Femur (tissue), 1 donor: Measurements from ENCODE around the gene STUM.

Source experiments
- DNase-seq: peaks from one replicate; pipeline ENCODE4 v3.0.0-alpha.2; 2017

Gene STUM

DNA sequence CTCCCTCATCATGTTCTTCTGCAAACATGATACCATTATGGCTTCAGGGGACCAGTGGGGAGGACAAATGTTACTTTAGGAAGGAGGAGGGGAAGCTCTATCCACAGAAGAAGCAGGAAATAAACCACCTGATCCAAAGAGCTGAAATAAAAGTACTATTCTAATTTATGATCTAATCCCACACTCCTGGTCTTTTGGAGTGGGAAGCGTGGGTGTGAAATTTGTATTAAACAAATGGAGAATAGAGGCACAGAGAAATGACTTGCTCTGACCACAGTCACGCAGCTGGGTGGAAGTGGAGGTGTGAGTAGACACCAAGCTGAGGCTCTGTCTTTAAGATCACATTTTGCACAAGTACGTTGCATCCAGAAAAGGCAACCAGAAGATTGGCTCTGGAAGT is 14.5 kb upstream of the STUM start:
- no peak for DNase-seq

DNA sequence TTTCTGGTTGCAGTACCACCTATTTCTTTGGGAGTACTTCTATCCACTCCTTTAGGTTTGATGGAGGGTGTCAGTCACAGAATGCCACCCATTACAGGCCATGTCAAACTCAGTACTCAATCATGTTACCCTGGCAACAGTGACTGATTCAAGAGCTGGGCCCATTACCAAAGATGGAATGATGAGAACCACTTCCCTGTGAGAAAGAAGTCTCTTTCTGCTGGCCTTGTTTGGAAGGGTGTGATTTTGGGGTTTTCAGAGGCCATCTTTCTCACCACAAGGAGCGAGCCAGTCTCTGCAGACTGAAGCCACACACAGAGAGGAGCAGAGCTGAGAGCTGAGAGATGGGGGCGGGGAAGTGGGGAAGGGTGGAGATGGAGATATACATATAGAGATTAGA is 13.9 kb upstream of the STUM start:
- DNase-seq = no peak

DNA sequence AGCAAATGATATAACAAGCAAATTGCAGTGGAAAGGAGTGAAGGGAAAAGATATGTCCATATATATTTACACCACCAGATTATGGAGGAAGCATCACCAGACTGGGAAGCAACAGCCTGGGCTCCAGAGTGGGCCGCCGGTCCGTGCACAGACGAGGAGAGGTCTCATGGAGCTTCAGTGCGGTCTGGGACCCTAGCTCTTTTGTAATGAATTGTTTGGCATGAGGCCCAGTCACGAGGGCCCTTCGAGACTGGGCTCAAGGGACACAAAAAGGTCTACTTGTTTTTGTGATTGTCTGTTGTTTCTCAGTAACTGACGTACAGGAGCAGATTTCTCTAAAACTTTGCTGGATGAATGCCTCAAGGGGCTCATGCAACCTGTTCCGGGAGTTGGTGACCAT is 12.9 kb upstream of the STUM start:
- DNase-seq = no peak

DNA sequence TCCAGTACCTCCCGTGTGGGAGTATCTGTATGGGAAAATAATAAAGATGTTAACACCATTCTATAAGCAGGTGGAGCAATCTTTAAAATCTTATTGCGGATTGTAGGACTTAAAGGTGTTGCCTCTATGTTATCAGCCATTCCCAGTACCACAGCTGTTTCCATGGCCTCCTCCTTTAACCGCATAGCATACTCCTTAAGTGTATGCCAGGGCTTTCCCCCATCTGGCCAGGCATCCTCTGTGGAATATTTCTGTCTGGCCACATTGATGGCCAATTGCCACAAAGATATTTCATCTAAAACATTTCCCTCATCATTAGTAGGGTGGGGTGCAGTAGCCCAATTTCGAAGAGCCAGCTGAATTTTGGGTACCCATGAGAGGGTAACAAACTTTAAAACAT is 7.3 kb upstream of the STUM start:
- DNase-seq = no peak

DNA sequence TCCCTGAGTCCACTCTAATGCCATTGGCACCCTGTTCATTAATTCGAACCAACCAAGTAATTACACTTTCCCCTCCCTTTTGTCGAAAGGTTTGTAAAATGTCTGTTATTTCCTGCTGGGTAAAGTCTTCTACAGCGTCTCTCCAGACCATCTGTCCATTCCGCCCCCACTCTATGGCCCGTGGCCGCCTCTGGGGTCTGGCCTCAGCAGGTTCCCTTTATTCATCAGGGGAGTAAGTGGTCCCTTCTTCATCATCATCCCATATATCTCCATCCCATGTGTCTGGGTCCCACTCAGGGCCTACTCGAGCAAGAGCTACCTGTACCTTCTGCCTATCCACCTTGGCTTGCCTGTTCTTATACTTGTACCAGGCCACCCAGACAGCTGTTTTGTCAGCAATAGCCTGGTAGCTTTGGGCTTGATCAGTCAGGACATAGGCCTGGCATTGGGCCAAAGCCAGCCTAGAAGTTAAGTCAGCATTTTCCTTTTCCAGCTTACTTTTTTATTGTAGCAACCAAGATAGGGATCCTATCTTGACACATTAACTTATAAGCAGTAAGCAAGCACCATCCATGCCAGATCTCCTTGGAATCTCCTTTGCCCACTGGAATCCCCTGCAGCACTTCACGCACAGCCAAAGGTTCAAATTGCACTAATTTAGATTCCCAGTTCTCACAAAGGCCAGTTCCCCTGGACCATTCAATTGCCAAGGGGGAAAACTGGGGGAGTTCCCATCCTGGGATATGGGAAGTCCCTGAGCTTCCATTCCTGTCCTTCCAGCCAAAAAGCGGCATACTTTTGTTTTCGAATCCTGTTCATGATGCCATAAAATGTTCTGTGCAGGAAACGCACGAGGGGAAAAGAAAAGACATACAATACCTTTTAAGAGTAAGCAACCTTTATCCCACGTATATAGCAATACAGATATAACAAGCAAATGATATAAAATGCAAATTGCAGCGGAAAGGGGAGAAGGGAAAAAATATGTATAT is 6.6 kb upstream of the STUM start:
- no peak for DNase-seq

DNA sequence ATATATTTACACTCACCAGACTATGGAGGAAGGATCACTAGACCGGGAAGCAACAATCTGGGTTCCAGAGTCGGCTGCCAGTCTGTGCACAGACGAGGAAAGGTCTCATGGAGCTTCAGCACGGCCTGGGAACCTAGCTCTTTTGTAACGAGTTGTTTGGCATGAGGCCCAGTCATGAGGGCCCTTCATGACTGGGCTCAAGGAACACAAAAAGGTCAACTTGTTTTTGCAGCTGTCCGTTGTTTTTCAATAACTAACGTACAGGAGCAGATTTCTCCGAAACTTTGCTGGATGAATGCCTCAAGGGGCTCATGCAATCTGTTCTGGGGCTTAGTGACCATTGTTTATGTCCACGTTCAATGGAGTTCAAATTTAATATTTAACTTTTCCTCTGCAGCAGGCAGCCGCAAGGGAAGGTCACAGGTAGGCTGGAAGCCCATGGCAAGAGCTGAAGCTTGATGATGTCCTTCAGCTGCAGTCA is 5.9 kb upstream of the STUM start:
- DNase-seq = peak; percentile 37

DNA sequence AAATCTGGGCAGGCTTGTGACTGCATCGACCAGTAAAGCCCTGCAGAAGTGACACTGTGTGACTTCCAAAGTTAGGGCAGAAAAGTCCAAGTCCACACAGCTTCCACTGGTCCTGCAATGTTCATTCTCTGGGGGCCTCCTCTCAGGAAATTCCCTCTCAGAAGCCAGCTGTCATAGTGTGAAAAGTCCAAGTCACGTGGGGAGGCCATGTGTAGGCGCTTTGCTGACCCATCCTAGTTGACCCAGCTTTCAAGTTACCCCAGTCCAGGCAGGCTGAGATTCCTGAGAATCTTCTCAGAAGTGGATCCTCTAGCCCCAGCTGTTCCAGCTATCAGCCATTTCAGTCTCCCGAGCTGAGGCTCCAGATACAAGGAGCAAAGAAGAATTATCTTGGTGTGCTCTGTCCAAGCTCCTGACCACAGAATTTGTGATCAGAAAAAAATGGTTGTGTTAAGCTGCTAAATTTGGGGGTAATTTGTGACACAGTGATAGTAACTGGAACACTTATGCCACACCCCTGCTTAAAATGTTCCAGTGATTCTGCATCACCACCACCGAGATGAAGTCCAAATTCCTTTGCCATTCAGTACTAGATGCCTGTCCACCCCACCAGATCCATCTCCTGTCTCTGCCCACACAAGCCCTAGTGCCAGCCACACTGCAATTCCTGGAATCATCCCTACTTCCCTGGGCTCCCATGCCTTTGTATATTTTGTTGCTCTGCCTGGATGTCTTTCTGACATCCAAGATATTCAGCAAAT is 2.5 kb upstream of the STUM start:
- no peak for DNase-seq

DNA sequence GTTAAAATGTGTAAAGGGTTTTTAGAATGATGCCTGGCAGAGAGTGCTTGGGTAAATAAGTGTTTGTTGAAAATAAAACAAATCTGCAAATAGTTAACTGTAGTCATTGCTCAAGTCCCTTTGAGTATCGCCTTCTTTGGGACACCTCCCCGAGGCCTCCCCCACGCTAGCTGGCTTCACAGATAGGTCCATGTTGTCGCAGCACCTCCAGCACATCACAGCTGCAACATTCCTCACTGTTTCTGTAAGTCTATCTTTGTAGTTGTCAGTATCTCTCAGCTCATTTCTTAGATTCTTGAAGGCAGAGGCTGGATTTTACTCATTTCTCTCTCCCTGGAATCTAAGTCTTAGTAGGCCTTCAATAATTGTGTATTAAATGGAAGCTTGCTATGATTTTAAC is 1.6 kb upstream of the STUM start:
- DNase-seq = no peak

DNA sequence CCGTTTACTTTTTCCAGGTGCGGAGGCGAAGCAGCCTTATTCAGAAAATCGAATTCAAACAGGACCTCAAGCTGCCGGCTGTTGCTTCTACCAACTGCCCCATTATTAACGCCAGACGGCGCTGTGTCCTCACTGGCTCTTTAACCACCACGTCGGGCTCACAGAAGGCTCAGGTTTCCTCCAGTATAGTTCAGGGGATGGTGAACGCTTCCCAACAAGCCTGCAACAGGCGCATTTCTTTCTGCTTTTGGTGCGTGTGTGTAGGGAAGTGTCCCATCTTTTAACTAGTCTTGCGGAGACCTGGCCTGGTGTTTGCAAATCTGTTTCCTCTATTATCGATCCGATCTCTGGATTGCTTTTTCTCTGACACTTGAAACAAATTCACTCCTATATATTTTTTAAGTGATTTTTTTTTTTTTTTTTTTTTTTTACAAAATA is 791 bp upstream of the STUM start:
- DNase-seq = peak; percentile 91

DNA sequence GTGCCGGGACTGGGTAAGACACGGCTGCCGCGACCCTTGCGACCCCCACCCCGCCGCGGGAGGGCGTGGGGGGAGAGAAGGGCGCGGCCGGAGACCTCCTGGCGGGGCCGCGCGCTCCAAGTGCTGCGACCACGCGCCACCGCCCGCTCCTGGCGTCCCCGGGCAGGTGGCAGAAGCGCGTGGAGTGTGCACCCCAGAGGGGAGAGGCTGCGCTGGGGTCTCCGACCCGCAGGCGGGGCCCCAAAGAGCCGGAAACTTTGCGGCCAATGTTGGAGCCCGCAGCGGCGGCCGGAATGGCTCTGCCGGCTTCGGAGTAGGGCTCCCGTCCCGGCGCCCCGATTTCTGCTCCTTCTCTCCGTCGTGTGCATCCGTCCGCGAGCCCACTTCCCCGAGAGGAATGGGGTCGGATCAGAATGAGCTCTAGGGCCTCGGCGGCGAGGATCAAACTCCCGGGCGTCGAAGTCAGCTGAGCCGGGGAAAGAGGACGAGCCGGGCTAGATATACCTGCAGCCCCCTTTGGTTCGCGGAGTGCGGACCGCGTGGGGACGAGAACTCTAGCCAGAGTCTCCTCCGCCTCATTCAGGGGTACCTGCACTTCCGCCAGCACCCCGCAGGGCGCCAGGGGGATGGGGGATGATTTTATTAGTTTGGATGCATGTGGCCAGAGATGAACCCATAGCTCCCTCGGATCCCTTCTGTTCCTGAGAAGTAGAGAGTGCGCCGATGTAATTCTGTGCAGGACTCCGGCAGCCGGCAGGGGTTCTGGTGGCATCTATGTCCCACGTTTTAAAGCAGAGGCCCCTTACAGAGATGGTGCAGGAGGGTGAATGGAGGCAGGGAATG is 751 bp downstream of the STUM start:
- no peak for DNase-seq

DNA sequence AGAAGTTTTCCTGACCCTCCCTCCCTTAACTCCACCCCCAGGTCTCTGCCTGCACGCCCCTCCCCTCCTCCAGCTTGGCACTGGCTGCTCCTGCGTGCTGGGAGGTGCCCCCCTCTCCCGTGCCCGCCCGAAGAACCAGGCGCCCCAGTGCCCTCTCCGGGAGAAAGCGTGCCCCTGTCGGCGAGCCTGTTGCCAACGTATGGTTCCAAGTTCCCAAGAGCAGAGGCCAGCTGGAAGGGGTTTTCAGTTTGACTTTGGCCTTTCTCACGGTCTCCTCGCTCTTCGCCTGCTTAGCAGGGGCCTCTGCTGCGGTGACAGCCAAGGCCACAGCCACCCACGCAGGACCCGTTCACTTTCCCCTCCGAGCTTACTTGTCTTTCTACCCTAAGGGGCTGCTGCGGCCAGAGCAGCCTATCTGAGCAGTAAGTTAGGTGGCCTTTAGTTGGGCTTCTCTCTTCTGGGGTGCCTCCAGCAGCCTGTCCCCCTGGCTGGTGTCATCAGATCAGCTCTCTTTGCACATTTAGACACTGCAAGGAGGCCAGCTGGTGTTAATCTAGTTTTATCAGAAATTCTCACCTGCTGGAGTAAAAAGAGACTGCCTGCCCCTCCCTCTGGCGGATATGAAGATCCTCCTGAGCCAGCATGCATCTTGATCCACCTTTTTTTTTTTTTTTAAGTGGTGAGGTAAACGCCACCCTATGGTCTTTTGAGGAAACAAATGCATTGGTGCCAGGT is 1.5 kb downstream of the STUM start:
- peak; percentile 81 for DNase-seq

DNA sequence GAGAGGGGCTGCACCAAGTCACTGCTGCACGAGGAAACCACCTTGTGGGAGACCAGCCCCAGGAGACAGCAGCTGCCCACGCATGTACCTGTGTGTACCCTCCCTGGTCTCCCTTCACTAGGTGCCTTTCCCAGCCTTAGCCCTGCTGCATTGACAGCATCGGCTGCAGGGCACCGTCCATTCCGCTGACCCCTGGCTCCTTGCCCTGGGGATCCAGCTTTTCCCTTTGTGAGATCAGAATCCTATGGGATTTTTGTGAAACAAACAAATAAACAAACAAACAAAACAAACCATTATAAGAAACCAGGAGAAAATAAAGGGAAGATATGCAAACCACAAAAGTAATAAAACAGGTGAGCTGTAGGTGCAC is 2.1 kb downstream of the STUM start:
- DNase-seq = no peak

DNA sequence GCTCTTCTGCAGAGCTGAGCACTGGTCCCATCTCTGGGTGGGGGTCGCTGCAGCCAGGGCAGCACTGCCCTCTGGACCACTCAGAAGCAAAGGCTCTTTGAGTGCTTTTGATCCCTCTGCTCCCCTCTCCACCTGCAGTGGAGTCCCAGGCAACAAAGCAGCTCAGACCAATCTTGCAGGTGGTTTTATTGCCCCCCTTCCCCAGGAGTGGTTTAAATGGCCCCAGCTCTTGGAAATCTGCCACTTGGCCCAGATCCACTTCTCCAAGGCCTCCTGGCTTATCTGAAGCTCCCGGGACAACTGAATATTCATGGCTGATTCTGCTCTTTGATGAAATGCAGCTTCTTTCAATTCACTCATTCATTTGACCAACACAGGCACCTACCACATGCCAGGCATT is 2.7 kb downstream of the STUM start:
- no peak for DNase-seq

DNA sequence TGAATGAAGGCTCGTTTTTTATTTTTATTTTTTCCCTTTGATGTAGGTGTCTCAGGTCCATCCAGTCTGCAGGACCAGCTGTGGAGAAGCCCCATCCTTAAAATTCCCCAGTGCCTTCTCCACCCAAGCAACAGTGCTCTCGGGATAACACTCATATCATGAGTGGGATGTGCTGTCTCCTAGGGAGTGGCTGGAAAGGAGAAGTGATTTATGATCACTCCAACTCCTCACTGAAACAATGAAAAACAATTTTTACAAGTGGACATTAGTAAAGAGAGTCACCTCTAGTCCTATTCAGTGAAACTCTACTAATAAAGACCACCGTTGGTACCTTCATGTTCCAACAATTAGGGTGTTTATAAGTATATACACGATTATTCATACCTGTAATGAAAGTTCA is 3.5 kb downstream of the STUM start:
- DNase-seq = no peak

DNA sequence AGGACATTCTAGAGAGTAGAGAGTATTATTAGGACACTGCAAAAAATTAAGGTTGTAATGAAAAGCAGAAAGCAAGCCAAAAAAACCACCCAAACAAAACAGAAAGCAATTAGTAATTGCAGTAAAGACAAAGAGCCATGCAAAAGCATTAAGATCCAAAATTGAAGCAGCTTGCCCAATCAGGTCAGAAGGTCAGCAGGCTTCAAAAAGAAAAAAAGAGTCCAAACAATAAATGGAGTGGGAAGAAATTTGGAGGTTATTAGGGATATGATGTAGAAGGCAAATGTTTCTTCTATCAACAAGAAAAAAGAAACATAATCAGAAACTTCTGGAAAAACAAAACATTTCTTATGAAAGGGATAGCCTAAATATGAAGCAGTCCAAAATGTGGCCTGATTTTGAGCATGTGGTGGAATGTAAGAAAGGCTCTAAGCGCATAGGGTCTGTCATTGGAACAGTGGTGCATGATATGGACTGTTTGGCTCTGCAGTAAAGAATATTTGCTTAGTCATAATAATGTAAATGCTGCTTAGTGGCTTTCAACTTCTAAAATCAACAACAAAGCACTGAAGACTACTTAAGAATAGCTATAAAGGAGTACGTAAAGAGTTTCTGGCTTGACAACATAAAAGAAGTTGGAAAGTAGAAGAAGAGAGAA is 4.8 kb downstream of the STUM start:
- DNase-seq = no peak

DNA sequence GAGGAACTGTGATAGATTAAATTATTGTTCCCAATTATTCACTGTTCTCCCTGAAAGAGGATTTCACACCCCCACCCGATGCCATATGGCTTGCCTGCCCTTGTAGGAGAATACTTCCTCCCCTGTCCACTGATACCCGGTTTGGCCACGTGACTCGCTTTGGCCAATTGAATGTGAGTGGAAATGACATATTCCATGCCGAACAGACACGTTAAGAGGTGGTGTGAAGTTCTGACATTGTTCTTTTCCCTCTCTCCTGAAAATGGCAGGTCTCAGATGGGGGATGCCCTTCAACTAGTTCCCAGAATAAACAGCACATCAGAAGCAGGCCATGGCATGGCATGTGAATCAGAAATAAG is 5.3 kb downstream of the STUM start:
- no peak for DNase-seq

DNA sequence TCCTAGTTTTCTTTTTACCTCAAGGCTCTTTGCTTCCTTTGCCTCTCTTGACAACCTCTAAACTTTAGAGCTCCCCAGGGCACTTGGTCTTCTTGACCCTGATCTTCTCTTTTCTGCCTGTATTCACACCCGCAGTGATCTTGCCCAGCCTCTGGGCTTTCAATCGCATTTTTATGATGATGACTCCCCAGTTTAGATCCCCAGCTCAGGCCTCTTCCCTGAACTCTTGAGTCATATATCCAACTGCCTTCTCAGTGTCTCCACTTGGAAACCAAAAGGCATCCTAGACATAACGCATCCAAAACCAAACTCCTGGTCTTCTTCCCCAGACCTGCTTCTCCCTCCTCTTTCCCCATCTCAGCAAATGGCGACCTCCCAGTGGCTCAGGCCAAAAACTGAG is 6.5 kb downstream of the STUM start:
- DNase-seq = no peak

DNA sequence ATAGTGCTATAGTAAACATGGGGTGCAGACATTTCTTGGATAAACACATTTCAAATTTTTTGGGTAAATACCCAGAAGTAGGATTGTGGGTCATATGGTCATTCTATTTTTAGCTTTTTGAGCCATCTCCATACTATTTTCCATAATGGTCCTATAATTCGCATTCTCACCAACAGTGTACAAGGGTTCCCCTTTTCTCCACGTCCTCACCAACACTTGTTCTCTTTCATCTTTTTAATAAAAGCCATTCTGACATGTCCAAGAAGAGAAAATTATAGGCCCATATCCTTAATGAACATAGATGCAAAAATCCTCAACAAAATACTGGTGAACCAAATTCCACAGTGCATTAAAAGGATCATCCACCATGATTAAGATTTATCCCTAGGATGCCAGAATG is 8.9 kb downstream of the STUM start:
- DNase-seq = no peak

DNA sequence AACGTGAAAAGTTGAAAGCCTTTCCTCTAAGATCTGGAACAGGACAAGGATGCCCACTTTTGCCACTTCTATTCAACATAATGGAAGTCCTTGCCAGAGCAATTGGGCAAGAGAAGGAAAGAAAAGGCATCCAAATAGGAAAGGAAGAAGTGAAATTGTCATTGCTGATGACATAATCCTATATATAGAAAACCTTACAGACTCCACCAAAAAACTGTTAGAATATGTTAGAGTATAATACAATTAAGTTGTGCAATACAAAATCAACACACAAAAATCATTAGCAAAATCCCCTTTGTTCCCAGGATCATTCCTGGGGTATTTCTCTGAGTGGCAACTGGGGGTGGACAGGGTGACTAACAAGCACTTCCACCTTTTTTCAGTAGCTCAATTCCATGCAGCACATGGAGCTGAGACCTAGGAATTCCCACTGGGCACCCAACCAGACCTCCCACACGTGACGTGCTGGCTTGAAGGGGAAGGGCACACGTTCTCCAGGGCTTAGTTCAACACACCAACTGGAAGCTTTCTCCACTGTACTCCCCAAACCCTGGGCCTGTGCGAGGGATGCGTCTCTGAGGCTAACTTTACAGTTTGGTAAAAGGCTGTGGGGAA is 9.6 kb downstream of the STUM start:
- DNase-seq = no peak

DNA sequence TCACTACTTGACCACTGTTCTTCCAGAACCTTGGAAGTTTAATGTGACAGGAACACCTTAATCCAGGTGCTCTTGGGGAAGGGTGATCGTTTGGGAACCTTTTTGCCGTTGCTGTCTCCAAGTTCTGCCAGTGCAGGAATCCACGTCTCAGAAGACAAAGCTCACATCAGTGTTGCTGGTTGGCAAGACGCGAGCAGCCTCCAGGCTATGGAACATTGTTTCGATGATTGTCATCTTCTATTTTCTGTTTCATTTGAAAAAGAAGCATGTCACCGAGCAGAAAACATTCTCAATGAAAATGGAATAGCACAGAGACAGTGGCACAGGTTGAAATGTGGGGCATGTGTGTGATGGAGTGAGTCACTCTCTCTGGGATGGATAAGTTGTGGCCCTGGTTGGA is 11.7 kb downstream of the STUM start:
- no peak for DNase-seq

DNA sequence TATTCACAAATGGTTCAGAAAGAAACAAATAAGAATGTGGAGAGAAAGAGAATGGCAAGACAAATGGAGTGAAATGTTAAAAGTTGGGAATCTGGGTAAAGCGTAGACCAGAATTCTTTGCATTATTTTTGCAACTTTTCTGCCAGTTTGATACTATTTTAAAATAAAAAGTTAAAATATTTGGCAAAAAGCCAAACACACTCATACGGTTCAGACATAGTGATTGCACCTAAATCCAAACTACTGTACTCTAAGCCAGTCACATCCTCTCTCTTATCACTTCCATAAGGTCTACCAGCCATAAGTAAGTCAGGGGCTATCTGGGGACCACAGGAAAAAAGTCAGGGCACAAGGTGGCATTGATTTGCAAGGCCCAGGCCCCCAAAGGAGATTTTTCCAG is 14.4 kb downstream of the STUM start:
- no peak for DNase-seq
